Measurements from ENCODE around the gene NXPE2.

NXPE2 gene

GRCh38 chr11:114709960-114710359, 31.6 kb downstream of the NXPE2 start:
- TF ChIP-seq SIN3A (IDR thresholded peaks at IDR 0.05; ENCODE audit: borderline replicate concordance, insufficient read depth, low read length), result no peak
- TF ChIP-seq POLR2AphosphoS5 (IDR thresholded peaks at IDR 0.05; ENCODE audit: low read depth, low read length), result no peak

GRCh38 chr11:114713756-114714155, 35.4 kb downstream of the NXPE2 start:
- TF ChIP-seq POLR2AphosphoS5 (IDR thresholded peaks at IDR 0.05; ENCODE audit: low read depth, low read length) (no peak), SIN3A (IDR thresholded peaks at IDR 0.05; ENCODE audit: borderline replicate concordance, insufficient read depth, low read length) (no peak), REST (IDR thresholded peaks at IDR 0.05; ENCODE audit: insufficient read depth in 1 of 2, low read depth in 2 of 2, low read length in 2 of 2) (no peak), TAF1 (IDR thresholded peaks at IDR 0.05; ENCODE audit: borderline replicate concordance, insufficient read depth, low read length) (no peak), FOXP2 (optimal IDR thresholded peaks at IDR 0.05; ENCODE audit: borderline replicate concordance, extremely low read depth, extremely low read length, insufficient read depth) (no peak)

DNA sequence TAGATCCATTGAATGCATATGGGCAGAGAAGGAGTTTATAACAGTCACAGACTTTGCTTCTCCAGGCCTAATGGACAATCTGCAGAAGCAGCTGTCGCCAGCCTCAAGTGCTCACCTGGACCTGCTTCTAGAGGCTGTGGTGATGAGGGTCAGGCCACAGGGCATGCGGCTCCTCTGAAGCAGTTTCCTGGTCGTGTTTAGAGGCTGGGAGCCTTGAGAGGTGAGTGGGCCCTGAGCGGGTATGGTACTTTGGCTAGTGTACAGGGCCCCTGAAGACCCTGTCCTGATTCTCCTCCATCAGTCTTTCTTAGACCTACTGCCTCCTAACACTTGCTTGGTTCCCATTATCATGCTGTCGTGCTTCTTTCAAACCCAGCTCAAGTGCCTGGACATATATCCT, 41.2 kb downstream of the NXPE2 start:
- TF ChIP-seq TAF1 (IDR thresholded peaks at IDR 0.05; ENCODE audit: borderline replicate concordance, insufficient read depth, low read length) (no peak), POLR2AphosphoS5 (IDR thresholded peaks at IDR 0.05; ENCODE audit: low read depth, low read length) (no peak), SIN3A (IDR thresholded peaks at IDR 0.05; ENCODE audit: borderline replicate concordance, insufficient read depth, low read length) (no peak), FOXP2 (optimal IDR thresholded peaks at IDR 0.05; ENCODE audit: borderline replicate concordance, extremely low read depth, extremely low read length, insufficient read depth) (no peak), REST (IDR thresholded peaks at IDR 0.05; ENCODE audit: insufficient read depth in 1 of 2, low read depth in 2 of 2, low read length in 2 of 2) (no peak)

DNA sequence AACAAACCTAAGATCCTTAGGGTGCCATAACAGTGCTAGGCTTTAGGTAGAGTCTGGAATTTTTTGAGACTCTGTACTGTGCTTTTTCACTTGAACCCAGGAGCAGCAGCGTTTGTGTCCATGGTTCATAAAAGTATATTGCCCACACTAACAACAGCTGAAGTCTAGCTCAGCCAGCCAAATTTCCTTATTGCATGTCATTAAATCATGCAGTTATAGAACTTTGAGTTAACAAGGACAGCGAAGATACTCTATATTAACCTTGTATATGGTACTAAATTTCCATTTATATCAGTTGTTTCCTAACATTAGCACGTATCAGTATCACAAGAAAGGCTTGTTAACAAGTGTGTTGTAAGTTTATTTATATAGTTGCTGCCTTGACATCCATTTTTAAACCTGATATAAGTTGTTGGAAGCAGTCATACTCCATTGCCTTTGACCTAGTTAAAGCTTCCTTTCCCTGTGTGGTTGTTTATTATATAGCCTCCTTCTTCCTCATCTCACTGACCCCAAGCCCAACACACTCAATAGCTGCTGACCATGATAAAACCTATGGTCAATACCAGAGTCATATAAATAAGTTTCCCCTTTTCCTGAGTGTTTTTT, 46.7 kb downstream of the NXPE2 start:
- TF ChIP-seq REST (IDR thresholded peaks at IDR 0.05; ENCODE audit: insufficient read depth in 1 of 2, low read depth in 2 of 2, low read length in 2 of 2) (no peak), POLR2AphosphoS5 (IDR thresholded peaks at IDR 0.05; ENCODE audit: low read depth, low read length) (no peak), TAF1 (IDR thresholded peaks at IDR 0.05; ENCODE audit: borderline replicate concordance, insufficient read depth, low read length) (no peak), FOXP2 (optimal IDR thresholded peaks at IDR 0.05; ENCODE audit: borderline replicate concordance, extremely low read depth, extremely low read length, insufficient read depth) (no peak), SIN3A (IDR thresholded peaks at IDR 0.05; ENCODE audit: borderline replicate concordance, insufficient read depth, low read length) (no peak)

- no peak for TF ChIP-seq FOXP2 (optimal IDR thresholded peaks at IDR 0.05; ENCODE audit: borderline replicate concordance, extremely low read depth, extremely low read length, insufficient read depth)
- no peak for TF ChIP-seq REST (IDR thresholded peaks at IDR 0.05; ENCODE audit: insufficient read depth in 1 of 2, low read depth in 2 of 2, low read length in 2 of 2)
- no peak for TF ChIP-seq TAF1 (IDR thresholded peaks at IDR 0.05; ENCODE audit: borderline replicate concordance, insufficient read depth, low read length)
- TF ChIP-seq POLR2AphosphoS5 (IDR thresholded peaks at IDR 0.05; ENCODE audit: low read depth, low read length), result no peak
- no peak for TF ChIP-seq SIN3A (IDR thresholded peaks at IDR 0.05; ENCODE audit: borderline replicate concordance, insufficient read depth, low read length)
Measured at GRCh38 chr11:114725623-114726022, 47.3 kb downstream of the NXPE2 start.

All from PFSK-1 (cell line).